GM23338 (cell line): Measurements from ENCODE around the gene LGALS14. TPM values are rescaled to one million over a fixed set of nuclear protein-coding genes. Genes with fewer than 3 reads are reported as not detected.

Experiments used
- ATAC-seq: fragments of 200-7000 bp; cut with Tn5 transposase; 3 replicates; pipeline ENCODE4 v1.9.1; 2020
- DNase-seq: peaks from one replicate; pipeline ENCODE4 v3.0.0-alpha.2; 2015; ENCODE audit warnings: low spot score
- H2AFZ ChIP-seq: fragments of 200-600 bp; sonication (generic); 2 replicates; pipeline ENCODE4 v1.8.0; 2016; ENCODE audit warnings: antibody characterized with exemption, mild to moderate bottlenecking, moderate library complexity
- H3F3A ChIP-seq: fragments of 200-600 bp; sonication (generic); replicated peaks from 2 replicates; pipeline ENCODE4 v1.8.0; 2017; ENCODE audit warnings: antibody characterized with exemption, mixed run types, low read depth
- H3K27ac ChIP-seq: fragments of 200-600 bp; sonication (generic); 2 replicates; pipeline ENCODE4 v1.6.1; 2016; ENCODE audit warnings: low read depth
- H3K27me3 ChIP-seq: fragments of 200-600 bp; sonication (generic); 2 replicates; pipeline ENCODE4 v1.8.0; 2016; ENCODE audit warnings: mild to moderate bottlenecking, mixed run types, moderate library complexity; ENCODE audit not compliant: insufficient read depth
- H3K36me3 ChIP-seq: fragments of 200-600 bp; sonication (generic); 2 replicates; pipeline ENCODE4 v1.8.0; 2016; ENCODE audit warnings: mild to moderate bottlenecking; ENCODE audit not compliant: insufficient read depth
- H3K4me1 ChIP-seq: fragments of 200-600 bp; sonication (generic); 2 replicates; pipeline ENCODE4 v1.8.0; 2016; ENCODE audit warnings: mild to moderate bottlenecking, moderate library complexity; ENCODE audit not compliant: insufficient read depth
- H3K4me2 ChIP-seq: fragments of 200-600 bp; sonication (generic); 2 replicates; pipeline ENCODE4 v1.7.1; 2017; ENCODE audit warnings: mixed run types
- H3K4me3 ChIP-seq: fragments of 200-600 bp; sonication (generic); 2 replicates; pipeline ENCODE4 v1.6.1; 2016; ENCODE audit warnings: mixed run types
- H3K79me2 ChIP-seq: fragments of 200-600 bp; sonication (generic); replicated peaks from 2 replicates; pipeline ENCODE4 v1.8.0; 2017; ENCODE audit warnings: mild to moderate bottlenecking; ENCODE audit not compliant: insufficient read depth
- H3K9me2 ChIP-seq: fragments of 200-600 bp; sonication (generic); 2 replicates; pipeline ENCODE4 v1.8.0; 2017; ENCODE audit not compliant: insufficient read depth
- H4K20me1 ChIP-seq: fragments of 200-600 bp; sonication (generic); replicated peaks from 2 replicates; pipeline ENCODE4 v1.8.0; 2017; ENCODE audit warnings: mild to moderate bottlenecking; ENCODE audit not compliant: insufficient read depth
- H3K27ac Mint-ChIP-seq: 2 replicates; pipeline ENCODE4 v1.8.0; 2020; ENCODE audit warnings: inconsistent platforms, mild to moderate bottlenecking, moderate library complexity, mixed read lengths
- H3K27me3 Mint-ChIP-seq: 3 replicates; pipeline ENCODE4 v1.8.0; 2022; ENCODE audit warnings: low read depth, mild to moderate bottlenecking, moderate library complexity, mixed read lengths, inconsistent platforms; ENCODE audit not compliant: insufficient read depth, poor library complexity
- H3K36me3 Mint-ChIP-seq: 3 replicates; pipeline ENCODE4 v1.8.0; 2021; ENCODE audit warnings: low read depth, mild to moderate bottlenecking, inconsistent platforms, moderate library complexity, mixed read lengths
- H3K4me1 Mint-ChIP-seq: 3 replicates; pipeline ENCODE4 v1.8.0; 2020; ENCODE audit warnings: mild to moderate bottlenecking, inconsistent platforms, mixed read lengths
- H3K4me3 Mint-ChIP-seq: 3 replicates; pipeline ENCODE4 v1.8.0; 2021; ENCODE audit warnings: moderate library complexity, mild to moderate bottlenecking, inconsistent platforms, mixed read lengths
- H3K9me3 Mint-ChIP-seq: 3 replicates; pipeline ENCODE4 v1.8.0; 2020; ENCODE audit warnings: moderate library complexity, mild to moderate bottlenecking, inconsistent platforms, mixed read lengths
- CREB1 ChIP-seq: fragments of 250-450 bp; sonication (Bioruptor Pico); IDR thresholded peaks from 2 replicates; pipeline ENCODE4 v1.5.0; 2020; ENCODE audit warnings: low read depth, mild to moderate bottlenecking, moderate library complexity
- EZH2 ChIP-seq: fragments of 200-600 bp; sonication (generic); IDR thresholded peaks from one replicate; pipeline ENCODE4 v1.8.0; 2017; ENCODE audit warnings: antibody characterized with exemption, mild to moderate bottlenecking, low read depth; ENCODE audit not compliant: unreplicated experiment
- EZH2phosphoT487 ChIP-seq: fragments of 200-600 bp; sonication (generic); IDR thresholded peaks from one replicate; pipeline ENCODE4 v1.8.1; 2018; ENCODE audit warnings: antibody characterized with exemption; ENCODE audit not compliant: unreplicated experiment
- JUNB ChIP-seq: IDR thresholded peaks from one replicate; pipeline ENCODE4 v1.6.1; 2016; ENCODE audit warnings: antibody characterized with exemption; ENCODE audit not compliant: unreplicated experiment
- NANOG ChIP-seq: IDR thresholded peaks from 2 replicates; pipeline ENCODE4 v1.6.1; 2016; ENCODE audit warnings: antibody characterized with exemption, borderline replicate concordance
- POLR2AphosphoS5 ChIP-seq: IDR thresholded peaks from 2 replicates; pipeline ENCODE4 v1.6.1; 2016; ENCODE audit warnings: antibody characterized with exemption, low read depth
- REST ChIP-seq: IDR thresholded peaks from one replicate; pipeline ENCODE4 v1.6.1; 2018; ENCODE audit warnings: antibody characterized with exemption; ENCODE audit not compliant: unreplicated experiment
- STAT1 ChIP-seq: IDR thresholded peaks from one replicate; pipeline ENCODE4 v1.6.1; 2016; ENCODE audit warnings: antibody characterized with exemption; ENCODE audit not compliant: unreplicated experiment
- ZNF114 ChIP-seq: fragments of 250-450 bp; sonication (Bioruptor Pico); IDR thresholded peaks from 2 replicates; pipeline ENCODE4 v1.5.0; 2020; ENCODE audit warnings: mild to moderate bottlenecking, moderate library complexity
- ZNF331 ChIP-seq: fragments of 250-450 bp; sonication (Bioruptor Pico); IDR thresholded peaks from 2 replicates; pipeline ENCODE4 v1.5.0; 2020; ENCODE audit warnings: low read depth, mild to moderate bottlenecking, moderate library complexity
- ZNF462 ChIP-seq: fragments of 250-450 bp; sonication (Bioruptor Pico); IDR thresholded peaks from 2 replicates; pipeline ENCODE4 v1.5.0; 2020; ENCODE audit warnings: mild to moderate bottlenecking, moderate library complexity
- polyA plus RNA-seq: library from polyadenylated mRNA; unstranded; fragments of >200 nt; fragmentation: Nextera tagmentation; extraction: Ambion mirVana; gene quantifications from 2 replicates; pipeline ENCODE4 v1.2.1, GENCODE V29; 2016
- total RNA-seq: library from RNA; depleted of rRNA; stranded (reverse); fragments of >200 nt; shearing (Covaris generic); gene quantifications from 2 replicates; pipeline ENCODE4 v1.2.3, GENCODE V29; 2014
- TF ChIP-seq, protein P1 (sequence below), 2 experiments: fragments of 200-600 bp in 1 of 2; sonication (generic) in 1 of 2; conservative IDR thresholded peaks; 2 replicates each; pipeline versions ENCODE4 v1.5.1 to v1.6.1; 2016 to 2017; ENCODE audit warnings: antibody characterized with exemption in 2 of 2, low read depth in 2 of 2, mild to moderate bottlenecking in 2 of 2, moderate library complexity in 1 of 2
- TF ChIP-seq, protein P2 (sequence below): IDR thresholded peaks from 2 replicates; pipeline ENCODE4 v1.6.1; 2016; ENCODE audit warnings: antibody characterized with exemption

The LGALS14 gene
- total and polyA plus RNA-seq, 2 experiments from 2014 or later: not detected

GRCh38 chr19:39696387-39696786 is 7.9 kb upstream of the LGALS14 start:
- Mint-ChIP-seq H3K9me3 (no peaks in the 10 kb centered on the region), H3K4me3 (no peak overlapping the region), H3K27ac (no peak overlapping the region), H3K27me3 (no peaks in the 10 kb centered on the region), H3K4me1 (peaks cover 3% of the 10 kb centered on the region; the same call in 1 of the 3 replicates), H3K36me3 (no peaks in the 10 kb centered on the region)
- Histone ChIP-seq H3K9me2 (peaks cover 3% of the 10 kb centered on the region; the same call in 1 of the 2 replicates), H3K79me2 (no peaks in the 10 kb centered on the region), H3K4me3 (no peak overlapping the region), H3K27me3 (no peaks in the 10 kb centered on the region), H4K20me1 (no peaks in the 10 kb centered on the region), H2AFZ (no peak overlapping the region), H3K36me3 (no peaks in the 10 kb centered on the region), H3K4me1 (no peaks in the 10 kb centered on the region), H3K27ac (no peak overlapping the region), H3K4me2 (no peak overlapping the region), H3F3A (no peaks in the 10 kb centered on the region)
- no peak for TF ChIP-seq ZNF462 (CRISPR knock-in tag)
- TF ChIP-seq NANOG: no peak
- no peak for TF ChIP-seq ZNF114 (CRISPR knock-in tag)
- no peak for TF ChIP-seq ZNF331 (CRISPR knock-in tag)
- no peak for TF ChIP-seq CREB1 (CRISPR knock-in tag)
- no peak for TF ChIP-seq EZH2phosphoT487
- TF ChIP-seq POLR2AphosphoS5: no peak
- TF ChIP-seq, protein P1, sequence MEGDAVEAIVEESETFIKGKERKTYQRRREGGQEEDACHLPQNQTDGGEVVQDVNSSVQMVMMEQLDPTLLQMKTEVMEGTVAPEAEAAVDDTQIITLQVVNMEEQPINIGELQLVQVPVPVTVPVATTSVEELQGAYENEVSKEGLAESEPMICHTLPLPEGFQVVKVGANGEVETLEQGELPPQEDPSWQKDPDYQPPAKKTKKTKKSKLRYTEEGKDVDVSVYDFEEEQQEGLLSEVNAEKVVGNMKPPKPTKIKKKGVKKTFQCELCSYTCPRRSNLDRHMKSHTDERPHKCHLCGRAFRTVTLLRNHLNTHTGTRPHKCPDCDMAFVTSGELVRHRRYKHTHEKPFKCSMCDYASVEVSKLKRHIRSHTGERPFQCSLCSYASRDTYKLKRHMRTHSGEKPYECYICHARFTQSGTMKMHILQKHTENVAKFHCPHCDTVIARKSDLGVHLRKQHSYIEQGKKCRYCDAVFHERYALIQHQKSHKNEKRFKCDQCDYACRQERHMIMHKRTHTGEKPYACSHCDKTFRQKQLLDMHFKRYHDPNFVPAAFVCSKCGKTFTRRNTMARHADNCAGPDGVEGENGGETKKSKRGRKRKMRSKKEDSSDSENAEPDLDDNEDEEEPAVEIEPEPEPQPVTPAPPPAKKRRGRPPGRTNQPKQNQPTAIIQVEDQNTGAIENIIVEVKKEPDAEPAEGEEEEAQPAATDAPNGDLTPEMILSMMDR (conservative IDR thresholded peaks at IDR 0.05; ENCODE audit: low read depth in 2 of 2): no peak
- TF ChIP-seq, protein P2, sequence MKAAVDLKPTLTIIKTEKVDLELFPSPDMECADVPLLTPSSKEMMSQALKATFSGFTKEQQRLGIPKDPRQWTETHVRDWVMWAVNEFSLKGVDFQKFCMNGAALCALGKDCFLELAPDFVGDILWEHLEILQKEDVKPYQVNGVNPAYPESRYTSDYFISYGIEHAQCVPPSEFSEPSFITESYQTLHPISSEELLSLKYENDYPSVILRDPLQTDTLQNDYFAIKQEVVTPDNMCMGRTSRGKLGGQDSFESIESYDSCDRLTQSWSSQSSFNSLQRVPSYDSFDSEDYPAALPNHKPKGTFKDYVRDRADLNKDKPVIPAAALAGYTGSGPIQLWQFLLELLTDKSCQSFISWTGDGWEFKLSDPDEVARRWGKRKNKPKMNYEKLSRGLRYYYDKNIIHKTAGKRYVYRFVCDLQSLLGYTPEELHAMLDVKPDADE: no peak
- no peak for TF ChIP-seq STAT1
- TF ChIP-seq EZH2: no peak
- no peak for TF ChIP-seq JUNB
- no peak for TF ChIP-seq REST
- DNase-seq: no peak
- ATAC-seq: no peak
